WTC11 (cell line): ENCODE data around the gene HS3ST1.
"Not testable (repeated sequence)": the region's sequence is repeated elsewhere in the genome, so short reads cannot be mapped to it uniquely, and the experiment has no call there.

ENCODE experiments used
- ATF1 ChIP-seq: sonication (generic); formaldehyde crosslinking; IDR thresholded peaks from 2 replicates; pipeline ENCODE4 v1.8.1; 2023; ENCODE audit warnings: mild to moderate bottlenecking, moderate library complexity, missing genetic modification reagents
- ATF2 ChIP-seq: sonication (generic); formaldehyde crosslinking; IDR thresholded peaks from 2 replicates; pipeline ENCODE4 v1.8.1; 2022; ENCODE audit warnings: low read depth, missing genetic modification reagents, borderline replicate concordance
- CREB1 ChIP-seq: sonication (generic); formaldehyde crosslinking; IDR thresholded peaks from 2 replicates; pipeline ENCODE4 v1.8.0; 2023; ENCODE audit warnings: mild to moderate bottlenecking, missing genetic modification reagents
- CTCF ChIP-seq: fragments of 200-600 bp; IDR thresholded peaks from 2 replicates; pipeline ENCODE4 v1.8.0; 2022; ENCODE audit warnings: antibody characterized with exemption
- E2F4 ChIP-seq: sonication (generic); formaldehyde crosslinking; IDR thresholded peaks from 2 replicates; pipeline ENCODE4 v1.8.1; 2022; ENCODE audit warnings: low read depth, mild to moderate bottlenecking, moderate library complexity, missing genetic modification reagents, borderline replicate concordance
- E2F5 ChIP-seq: sonication (generic); formaldehyde crosslinking; IDR thresholded peaks from 2 replicates; pipeline ENCODE4 v1.8.1; 2022; ENCODE audit warnings: mild to moderate bottlenecking, moderate library complexity, missing genetic modification reagents
- FOXJ3 ChIP-seq: sonication (generic); formaldehyde crosslinking; IDR thresholded peaks from 2 replicates; pipeline ENCODE4 v1.9.0; 2021; ENCODE audit warnings: missing genetic modification reagents, mild to moderate bottlenecking, borderline replicate concordance
- FOXP1 ChIP-seq: sonication (generic); formaldehyde crosslinking; IDR thresholded peaks from 2 replicates; pipeline ENCODE4 v1.8.0; 2022; ENCODE audit warnings: missing genetic modification reagents, mild to moderate bottlenecking, moderate library complexity, borderline replicate concordance
- GABPB1 ChIP-seq: sonication (generic); formaldehyde crosslinking; IDR thresholded peaks from 2 replicates; pipeline ENCODE4 v1.8.1; 2023; ENCODE audit warnings: mild to moderate bottlenecking, missing genetic modification reagents
- MLX ChIP-seq: sonication (generic); formaldehyde crosslinking; IDR thresholded peaks from 2 replicates; pipeline ENCODE4 v1.8.1; 2023; ENCODE audit warnings: mild to moderate bottlenecking, missing genetic modification reagents, moderate library complexity
- SOX15 ChIP-seq: fragments of 250-450 bp; sonication (Bioruptor Pico); IDR thresholded peaks from 2 replicates; pipeline ENCODE4 v1.9.0; 2021; ENCODE audit warnings: mild to moderate bottlenecking
- TEAD4 ChIP-seq: sonication (generic); formaldehyde crosslinking; IDR thresholded peaks from 2 replicates; pipeline ENCODE4 v1.8.0; 2022; ENCODE audit warnings: mild to moderate bottlenecking, missing genetic modification reagents
- USF2 ChIP-seq: sonication (generic); formaldehyde crosslinking; IDR thresholded peaks from 2 replicates; pipeline ENCODE4 v1.8.1; 2023; ENCODE audit warnings: mild to moderate bottlenecking, missing genetic modification reagents, moderate library complexity

- not testable (repeated sequence) for TF ChIP-seq E2F4 (CRISPR knock-in tag); CTCF; TEAD4 (CRISPR knock-in tag); ATF2 (CRISPR knock-in tag); E2F5; ATF1; GABPB1; MLX (CRISPR knock-in tag); FOXJ3; USF2 (CRISPR knock-in tag); FOXP1 (CRISPR knock-in tag); CREB1 (CRISPR knock-in tag); SOX15 (CRISPR knock-in tag)
Measured at GRCh38 chr4:11384072-11384471, 44.6 kb downstream of the HS3ST1 start.
